ENCODE measurements around the gene PTPRD.

The PTPRD gene

GRCh38 chr9:8534828-8535227 lies 2078.0 kb downstream of the PTPRD start:
- no peak for DNase-seq

GRCh38 chr9:8533681-8534080 lies 2079.1 kb downstream of the PTPRD start:
- no peak for DNase-seq

- DNase-seq: no peak
These were observed 2080.9 kb downstream of the PTPRD start for GRCh38 chr9:8531826-8532415.

GRCh38 chr9:8521112-8521511 lies 2091.7 kb downstream of the PTPRD start:
- DNase-seq: no peak

- no peak for DNase-seq
These were observed 2097.1 kb downstream of the PTPRD start for GRCh38 chr9:8515748-8516147.

- no peak for DNase-seq
These were observed 2098.0 kb downstream of the PTPRD start for GRCh38 chr9:8514760-8515159.

- no peak for DNase-seq
These were observed 2104.0 kb downstream of the PTPRD start for GRCh38 chr9:8508671-8509290.

GRCh38 chr9:8494571-8494970 lies 2118.2 kb downstream of the PTPRD start:
- no peak for DNase-seq

GRCh38 chr9:8492679-8493078 lies 2120.1 kb downstream of the PTPRD start:
- no peak for DNase-seq

- no peak for DNase-seq
These were observed 2120.8 kb downstream of the PTPRD start for GRCh38 chr9:8492024-8492423.

GRCh38 chr9:8491563-8491962 lies 2121.2 kb downstream of the PTPRD start:
- DNase-seq: no peak

GRCh38 chr9:8489835-8490234 lies 2123.0 kb downstream of the PTPRD start:
- DNase-seq: no peak

GRCh38 chr9:8486095-8486494 lies 2126.7 kb downstream of the PTPRD start:
- DNase-seq: peak; percentile 1 to 8

- no peak for DNase-seq
These were observed 2128.1 kb downstream of the PTPRD start for GRCh38 chr9:8484597-8485191.

- DNase-seq: no peak
These were observed 2135.4 kb downstream of the PTPRD start for GRCh38 chr9:8477450-8477849.

GRCh38 chr9:8474937-8475336 lies 2137.9 kb downstream of the PTPRD start:
- no peak for DNase-seq

- no peak for DNase-seq
These were observed 2139.4 kb downstream of the PTPRD start for GRCh38 chr9:8473244-8474020.

- no peak for DNase-seq
These were observed 2144.7 kb downstream of the PTPRD start for GRCh38 chr9:8468045-8468637.

GRCh38 chr9:8457816-8458215 lies 2155.0 kb downstream of the PTPRD start:
- DNase-seq: no peak

- DNase-seq: no peak
These were observed 2155.7 kb downstream of the PTPRD start for GRCh38 chr9:8457055-8457454.

- DNase-seq: no peak
These were observed 2156.5 kb downstream of the PTPRD start for GRCh38 chr9:8456344-8456743.

GRCh38 chr9:8450810-8451545 lies 2161.8 kb downstream of the PTPRD start:
- no peak for DNase-seq

- DNase-seq: no peak
These were observed 2164.6 kb downstream of the PTPRD start for GRCh38 chr9:8448226-8448625.

Measured in Kasumi-1 (cell line).